Hepatocyte (in vitro differentiated cells): ENCODE measurements around the gene ZNF426. TPM values are rescaled to one million over a fixed set of nuclear protein-coding genes. Genes with fewer than 3 reads are reported as not detected.

Experiments
- DNase-seq: peaks from one replicate; pipeline ENCODE4 v3.0.0-alpha.2; 2016; ENCODE audit warnings: low spot score
- H2AFZ ChIP-seq: fragments of 200-600 bp; sonication (generic); 2 replicates; pipeline ENCODE4 v1.6.0; 2016; ENCODE audit warnings: antibody characterized with exemption, mild to moderate bottlenecking
- H3K27ac ChIP-seq: fragments of 200-600 bp; sonication (generic); 2 replicates; pipeline ENCODE4 v1.5.1; 2016; ENCODE audit warnings: mild to moderate bottlenecking
- H3K27me3 ChIP-seq: fragments of 200-600 bp; sonication (generic); 2 replicates; pipeline ENCODE4 v1.6.1; 2016
- H3K36me3 ChIP-seq: fragments of 200-600 bp; sonication (generic); replicated peaks from 2 replicates; pipeline ENCODE4 v1.5.1; 2016; ENCODE audit warnings: low read depth; ENCODE audit not compliant: insufficient read depth
- H3K4me1 ChIP-seq: fragments of 200-600 bp; sonication (generic); 2 replicates; pipeline ENCODE4 v1.5.1; 2016; ENCODE audit warnings: mild to moderate bottlenecking, moderate library complexity; ENCODE audit not compliant: insufficient read depth
- H3K4me2 ChIP-seq: fragments of 200-600 bp; sonication (generic); 2 replicates; pipeline ENCODE4 v1.6.0; 2016
- H3K4me3 ChIP-seq: fragments of 200-600 bp; sonication (generic); 2 replicates; pipeline ENCODE4 v1.5.1; 2016; ENCODE audit warnings: mild to moderate bottlenecking
- H3K79me2 ChIP-seq: fragments of 200-600 bp; sonication (generic); 2 replicates; pipeline ENCODE4 v1.6.0; 2017; ENCODE audit warnings: mild to moderate bottlenecking
- H3K9me2 ChIP-seq: fragments of 200-600 bp; sonication (generic); replicated peaks from 2 replicates; pipeline ENCODE4 v1.6.0; 2017; ENCODE audit warnings: mild to moderate bottlenecking; ENCODE audit not compliant: insufficient read depth
- H3K9me3 ChIP-seq: fragments of 200-600 bp; sonication (generic); 2 replicates; pipeline ENCODE4 v1.5.1; 2016; ENCODE audit warnings: low read depth, mild to moderate bottlenecking
- H4K20me1 ChIP-seq: fragments of 200-600 bp; sonication (generic); 2 replicates; pipeline ENCODE4 v1.6.0; 2016; ENCODE audit warnings: mild to moderate bottlenecking; ENCODE audit not compliant: insufficient read depth, poor library complexity, severe bottlenecking
- CTCF ChIP-seq: fragments of 200-600 bp; sonication (generic); IDR thresholded peaks from 2 replicates; pipeline ENCODE4 v1.5.1; 2016; ENCODE audit warnings: antibody characterized with exemption, mild to moderate bottlenecking; ENCODE audit not compliant: poor library complexity
- EZH2 ChIP-seq: fragments of 200-600 bp; sonication (generic); IDR thresholded peaks from 2 replicates; pipeline ENCODE4 v1.6.1; 2016; ENCODE audit warnings: antibody characterized with exemption, mild to moderate bottlenecking, borderline replicate concordance
- EZH2phosphoT487 ChIP-seq: fragments of 200-600 bp; sonication (generic); IDR thresholded peaks from one replicate; pipeline ENCODE4 v1.6.1; 2018; ENCODE audit warnings: antibody characterized with exemption, mild to moderate bottlenecking, low read depth, moderate library complexity; ENCODE audit not compliant: unreplicated experiment, severe bottlenecking
- WGBS: methylation state at CpG from one replicate; pipeline ENCODE4 v1.1.6; 2016; ENCODE audit warnings: low lambda C conversion rate; ENCODE audit errors: missing lambda C conversion rate; 5-methylcytosine and 5-hydroxymethylcytosine counted together
- polyA plus RNA-seq: library from polyadenylated mRNA; unstranded; fragments of >200 nt; fragmentation: Nextera tagmentation; extraction: Ambion mirVana; gene quantifications from 2 replicates; pipeline ENCODE4 v1.2.1, GENCODE V29; 2016
- total RNA-seq: library from RNA; depleted of rRNA; stranded (reverse); fragments of >200 nt; gene quantifications from 2 replicates; pipeline ENCODE4 v1.2.3, GENCODE V29; 2014

Gene ZNF426
- total and polyA plus RNA-seq, 2 experiments from 2014 or later, result 14.0 to 20.2 TPM

DNA sequence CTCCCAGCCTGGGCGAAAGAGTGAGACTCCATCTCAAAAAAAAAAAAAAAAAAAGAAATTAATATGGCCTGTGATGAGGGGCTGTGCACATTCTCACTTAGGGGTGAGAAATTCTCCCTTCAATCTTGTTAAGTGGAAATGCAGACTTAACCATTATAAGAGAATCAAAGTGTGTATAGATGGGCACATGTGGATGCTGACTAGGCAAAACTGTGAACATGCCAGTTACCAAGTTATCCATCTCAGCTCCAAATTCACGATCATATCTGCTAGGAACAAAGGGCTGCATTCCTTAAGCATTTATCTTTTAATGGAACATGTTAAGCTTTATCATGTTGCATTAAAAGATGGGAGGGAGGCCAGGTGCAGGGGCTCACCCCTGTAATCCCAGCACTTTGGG, 44.3 kb downstream of the ZNF426 start:
- Histone ChIP-seq H4K20me1 (no peaks in the 10 kb centered on the region), H3K9me2 (no peaks in the 10 kb centered on the region), H3K4me3 (no peak overlapping the region), H3K9me3 (no peaks in the 10 kb centered on the region), H3K4me1 (no peaks in the 10 kb centered on the region), H3K79me2 (no peaks in the 10 kb centered on the region), H3K36me3 (no peaks in the 10 kb centered on the region), H3K27me3 (no peaks in the 10 kb centered on the region), H3K27ac (no peak overlapping the region), H2AFZ (no peak overlapping the region), H3K4me2 (no peak overlapping the region)
- TF ChIP-seq EZH2phosphoT487, result no peak
- WGBS, result 83% methylated on average over 1 of the region's 2 CpGs
- no peak for DNase-seq

- no peak overlapping the region for H2AFZ ChIP-seq
- no peak overlapping the region for H3K4me3 ChIP-seq
- H3K27ac ChIP-seq, result no peak overlapping the region
- no peak for DNase-seq
- no peaks in the 10 kb centered on the region for H3K9me3 ChIP-seq
- TF ChIP-seq CTCF (no peak), EZH2phosphoT487 (no peak), EZH2 (no peak)
- no peaks in the 10 kb centered on the region for H3K27me3 ChIP-seq
- no peaks in the 10 kb centered on the region for H3K4me1 ChIP-seq
- H3K9me2 ChIP-seq, result no peaks in the 10 kb centered on the region
- H3K36me3 ChIP-seq, result no peaks in the 10 kb centered on the region
- H4K20me1 ChIP-seq, result no peaks in the 10 kb centered on the region
- no peak overlapping the region for H3K4me2 ChIP-seq
- WGBS, result 84% methylated on average over 2 of the region's 2 CpGs
- no peaks in the 10 kb centered on the region for H3K79me2 ChIP-seq
These were observed 51.4 kb downstream of the ZNF426 start for GRCh38 chr19:9487016-9487415.

- TF ChIP-seq EZH2 (no peak), CTCF (no peak), EZH2phosphoT487 (no peak)
- Histone ChIP-seq H3K27ac (no peak overlapping the region), H4K20me1 (no peaks in the 10 kb centered on the region), H2AFZ (no peak overlapping the region), H3K36me3 (no peaks in the 10 kb centered on the region), H3K9me3 (no peaks in the 10 kb centered on the region), H3K4me1 (no peaks in the 10 kb centered on the region), H3K4me3 (no peak overlapping the region), H3K9me2 (no peaks in the 10 kb centered on the region), H3K4me2 (no peak overlapping the region), H3K79me2 (no peaks in the 10 kb centered on the region), H3K27me3 (no peaks in the 10 kb centered on the region)
- 67% methylated on average over 2 of the region's 2 CpGs for WGBS
- DNase-seq, result no peak
These were observed 53.3 kb downstream of the ZNF426 start for GRCh38 chr19:9485140-9485539.

- no peak overlapping the region for H3K27ac ChIP-seq
- H3K4me2 ChIP-seq, result no peak overlapping the region
- no peaks in the 10 kb centered on the region for H3K4me1 ChIP-seq
- H3K9me3 ChIP-seq, result no peaks in the 10 kb centered on the region
- H3K4me3 ChIP-seq, result no peak overlapping the region
- no peaks in the 10 kb centered on the region for H3K9me2 ChIP-seq
- H4K20me1 ChIP-seq, result no peaks in the 10 kb centered on the region
- DNase-seq, result no peak
- H3K36me3 ChIP-seq, result no peaks in the 10 kb centered on the region
- H3K27me3 ChIP-seq, result no peaks in the 10 kb centered on the region
- no peak overlapping the region for H2AFZ ChIP-seq
- H3K79me2 ChIP-seq, result no peaks in the 10 kb centered on the region
- TF ChIP-seq EZH2 (no peak), EZH2phosphoT487 (no peak), CTCF (no peak)
These were observed 63.5 kb downstream of the ZNF426 start for GRCh38 chr19:9474975-9475374.

Other genes starting within 250 kb of the ZNF426 start
- gene ZNF699, start 228.8 kb downstream of the ZNF426 start, total RNA-seq, result 8.0 and 9.8 TPM in 2 replicates
- 0.94 and 1.6 TPM in 2 replicates for gene ZNF699, start 228.8 kb downstream of the ZNF426 start, polyA plus RNA-seq
- gene ZNF559, start 214.5 kb downstream of the ZNF426 start, total RNA-seq, result 18.1 and 22.7 TPM in 2 replicates
- gene ZNF559, start 214.5 kb downstream of the ZNF426 start, polyA plus RNA-seq, result 8.9 and 13.1 TPM in 2 replicates
- gene ZNF177, start 175.6 kb downstream of the ZNF426 start, total RNA-seq, result 5.2 and 5.5 TPM in 2 replicates
- 4.2 and 7.6 TPM in 2 replicates for gene ZNF177, start 175.6 kb downstream of the ZNF426 start, polyA plus RNA-seq
- 21.6 and 28.7 TPM in 2 replicates for gene ZNF266, start 103.1 kb downstream of the ZNF426 start, total RNA-seq
- gene ZNF266, start 103.1 kb downstream of the ZNF426 start, polyA plus RNA-seq, result 9.3 and 10.1 TPM in 2 replicates
- not detected in 2 replicates for gene ZNF560, start 40.0 kb downstream of the ZNF426 start, total RNA-seq
- gene ZNF560, start 40.0 kb downstream of the ZNF426 start, polyA plus RNA-seq, result not detected in 2 replicates
- gene ZNF121, start 45.9 kb upstream of the ZNF426 start, total RNA-seq, result 44.9 and 48.0 TPM in 2 replicates
- 5.4 and 6.1 TPM in 2 replicates for gene ZNF121, start 45.9 kb upstream of the ZNF426 start, polyA plus RNA-seq
- gene ZNF561, start 82.6 kb upstream of the ZNF426 start, total RNA-seq, result 40.3 and 52.8 TPM in 2 replicates
- gene ZNF561, start 82.6 kb upstream of the ZNF426 start, polyA plus RNA-seq, result 21.1 and 21.6 TPM in 2 replicates
- 0.24 and 0.87 TPM in 2 replicates for gene ZNF562, start 136.5 kb upstream of the ZNF426 start, total RNA-seq
- gene ZNF562, start 136.5 kb upstream of the ZNF426 start, polyA plus RNA-seq, result 0.94 and 1.3 TPM in 2 replicates
- 26.0 and 28.4 TPM in 2 replicates for gene ZNF846, start 230.1 kb upstream of the ZNF426 start, total RNA-seq
- 16.9 and 23.3 TPM in 2 replicates for gene ZNF846, start 230.1 kb upstream of the ZNF426 start, polyA plus RNA-seq